Heart left ventricle (tissue), 16 donors: Measurements from ENCODE around the gene PCGF3. TPM values are rescaled to one million over a fixed set of nuclear protein-coding genes. Genes with fewer than 3 reads are reported as not detected.

Experiments used
- ATAC-seq, 4 donors: fragments of 200-7000 bp; cut with Tn5 transposase; one replicate each; pipeline ENCODE4 v1.9.1; 2020 to 2022; ENCODE audit warnings: moderate library complexity in 4 of 4, mild to moderate bottlenecking in 3 of 4, moderate number of reproducible peaks in 1 of 4
- DNase-seq, 5 donors: peaks; one replicate each; pipeline ENCODE4 v3.0.0-alpha.2; 2020
- H3K27ac ChIP-seq, 12 donors: fragments of 200-600 bp; sonication (generic) in 4 of 12; one replicate each; pipeline versions ENCODE4 v1.5.0 to v1.8.0; 2016 to 2022; ENCODE audit warnings: mild to moderate bottlenecking in 2 of 12
- H3K27me3 ChIP-seq, 9 donors: fragments of 200-600 bp; sonication (generic) in 2 of 9; one replicate each; pipeline versions ENCODE4 v1.5.1 to v1.8.0; 2016 to 2022; ENCODE audit warnings: mild to moderate bottlenecking in 3 of 9
- H3K36me3 ChIP-seq, 9 donors: fragments of 200-600 bp; sonication (generic) in 2 of 9; one replicate each; pipeline versions ENCODE4 v1.5.0 to v1.8.0; 2018 to 2022; ENCODE audit warnings: mild to moderate bottlenecking in 2 of 9
- H3K4me1 ChIP-seq, 12 donors: fragments of 200-600 bp; sonication (generic) in 4 of 12; one replicate each; pipeline versions ENCODE4 v1.5.0 to v1.8.0; 2016 to 2022; ENCODE audit warnings: mild to moderate bottlenecking in 3 of 12
- H3K4me3 ChIP-seq, 12 donors: fragments of 200-600 bp; sonication (generic) in 4 of 12; one replicate each; pipeline versions ENCODE4 v1.5.0 to v1.8.0; 2017 to 2022; ENCODE audit warnings: mild to moderate bottlenecking in 9 of 12, moderate library complexity in 4 of 12
- H3K9me3 ChIP-seq, 12 donors: fragments of 200-600 bp; sonication (generic) in 4 of 12; one replicate each; pipeline versions ENCODE4 v1.5.0 to v1.8.0; 2016 to 2022; ENCODE audit warnings: mild to moderate bottlenecking in 1 of 12
- CTCF ChIP-seq, 12 donors: fragments of 200-600 bp; sonication (generic) in 4 of 12; IDR thresholded peaks; one replicate each; pipeline versions ENCODE4 v1.5.0 to v1.8.0; 2018 to 2022; ENCODE audit warnings: antibody characterized with exemption in 12 of 12, mild to moderate bottlenecking in 5 of 12
- POLR2A ChIP-seq, 2 donors: fragments of 450-650 bp; IDR thresholded peaks; one replicate each; pipeline ENCODE4 v1.6.1; 2017; ENCODE audit warnings: antibody characterized with exemption in 2 of 2, mild to moderate bottlenecking in 2 of 2, moderate library complexity in 2 of 2
- WGBS, 4 donors: extraction: QIAGEN DNeasy Blood & Tissue Kit in 2 of 4; methylation state at CpG; one replicate each; pipeline versions ENCODE4 v1.1.5 to v1.1.7; 2013 to 2018; 5-methylcytosine and 5-hydroxymethylcytosine counted together
- intact Hi-C, 10 donors: fragments of 100-400 bp; cut with DNase I; formaldehyde crosslinking; loops; one replicate each; pipeline versions ENCODE4 v1.11.1 to v1.14.2; 2022
- polyA plus RNA-seq, 2 donors: library from polyadenylated mRNA; stranded (reverse); fragments of 200-250 nt; gene quantifications; one replicate each; pipeline ENCODE4 v1.2.3, GENCODE V29; 2013
- total RNA-seq, 9 donors: library from RNA; depleted of rRNA in 2 of 9; stranded (reverse); fragments of >200 nt in 2 of 9; fragmentation: NEBNext Ultra II Directional in 3 of 9; extraction: Animal tissue kit (Norgen Biotek cat#: 25700) in 3 of 9; gene quantifications; one replicate each; pipeline versions ENCODE4 v1.1.0 to v1.2.4, GENCODE V29; 2016 to 2023
- donor health status: ischemic (EF 13 %, LVEDD 7.1; RV severe dilation, severe dysfunction).
- donor health status: healthy with polysubstance abuse.
- donor health status: DM: no; HTN: yes; CAD: no.
- donor health status: DM: no; HTN: no; CAD: no.
- donor health status: ischemic (EF 25% LVEDD 6.9; RV normal size, moderate dysfunction).
- donor health status: ischemic (EF 25% LVEDD 5.7; RV mildly dilated, moderate dysfunction).
- donor health status: healthy.
- donor health status: DM: yes; HTN: yes; CAD: no.
- donor health status: ischemic (EF 35%, LVEDD 5.7; RV mildly dilated, moderate dysfunction).
- donor health status: nonischemic (EF 11% LVEDD 7.7; RV severe dilation, severe dysfunction).
- donor health status: DM: yes; HTN: yes; CAD: no.
- donor health status: PGD.
- donor health status: ischemic (EF 29% LVEDD 5.4; RV normal size, mild dysfunction).
- donor health status: nonischemic (EF 23%, LVEDD 6.1; RV moderate dilation, normal function).

PCGF3 gene
- total and polyA plus RNA-seq, 11 donors: 16.2 to 45.7 (median 22.5) TPM

- no peaks in the 10 kb centered on the region for H3K9me3 ChIP-seq
- 83 to 86% (median 85%) methylated on average over 19 of the region's 19 CpGs for WGBS, 4 donors
- H3K4me1 ChIP-seq: no peaks in the 10 kb centered on the region
- TF ChIP-seq POLR2A (IDR thresholded peaks at IDR 0.05) (no peak), CTCF (IDR thresholded peaks at IDR 0.05) (no peak)
- H3K27ac ChIP-seq: no peak overlapping the region
- ATAC-seq (no peak), DNase-seq (no peak)
- peaks cover 0 to 72% (median 60%) of the 10 kb centered on the region in 9 donors for H3K36me3 ChIP-seq
- no peaks in the 10 kb centered on the region for H3K27me3 ChIP-seq
- H3K4me3 ChIP-seq: no peak overlapping the region
- intact Hi-C loops: loop anchor here in 5 of 10 donors (5.0 to 10.0 kb wide), 3 partner anchors 244 to 254 kb away; partner anchors contain the start of genes IDUA (in 4 of the 5) and SLC26A1 (in 1 of the 5)
These were observed 35.1 kb downstream of the PCGF3 start for GRCh38 chr4:740656-741282.

GRCh38 chr4:742096-742741 lies 36.6 kb downstream of the PCGF3 start:
- DNase-seq: no peak
- intact Hi-C loops: loop anchor here in 5 of 10 donors (5.0 to 10.0 kb wide), 3 partner anchors 243 to 253 kb away; partner anchors contain the start of genes IDUA (in 4 of the 5) and SLC26A1 (in 1 of the 5)
- Histone ChIP-seq H3K27me3 (no peaks in the 10 kb centered on the region), H3K4me3 (no peak overlapping the region), H3K36me3 (peaks cover 0 to 62% (median 49%) of the 10 kb centered on the region in 9 donors), H3K4me1 (no peaks in the 10 kb centered on the region), H3K9me3 (no peaks in the 10 kb centered on the region), H3K27ac (no peak overlapping the region)
- peak in 1 of 4 donors; percentile 6 for ATAC-seq
- no peak for TF ChIP-seq POLR2A (IDR thresholded peaks at IDR 0.05)
- TF ChIP-seq CTCF (IDR thresholded peaks at IDR 0.05): no peak
- WGBS, 4 donors: 75 to 84% (median 82%) methylated on average over 19 to 21 of the region's 21 CpGs

- peak; percentile 22 to 89 (median 86) for ATAC-seq
- H3K36me3 ChIP-seq: peaks cover 0 to 59% (median 44%) of the 10 kb centered on the region in 9 donors
- no peak overlapping the region for H3K27ac ChIP-seq
- no peaks in the 10 kb centered on the region for H3K9me3 ChIP-seq
- no peaks in the 10 kb centered on the region for H3K4me1 ChIP-seq
- no peak overlapping the region for H3K4me3 ChIP-seq
- WGBS, 4 donors: 74 to 82% (median 80%) methylated on average over 18 to 26 of the region's 26 CpGs
- TF ChIP-seq CTCF (IDR thresholded peaks at IDR 0.05): peak; percentile 80 to 95 (median 90)
- TF ChIP-seq POLR2A (IDR thresholded peaks at IDR 0.05): no peak
- intact Hi-C loops: loop anchor here in 5 of 10 donors (5.0 to 10.0 kb wide), 3 partner anchors 242 to 252 kb away; partner anchors contain the start of genes IDUA (in 4 of the 5) and SLC26A1 (in 1 of the 5)
- H3K27me3 ChIP-seq: no peaks in the 10 kb centered on the region
- DNase-seq: peak; percentile 57 to 83 (median 64)
These were observed 37.2 kb downstream of the PCGF3 start for GRCh38 chr4:742742-743311.
